Panc1 (cell line): ENCODE results near the gene SETD5.

Experiments used
- CTCF ChIP-seq: fragments of 450-650 bp; IDR thresholded peaks from 2 replicates; pipeline ENCODE4 v1.5.1; 2017; ENCODE audit warnings: mild to moderate bottlenecking
- POLR2AphosphoS5 ChIP-seq: IDR thresholded peaks from 2 replicates; pipeline ENCODE4 v1.6.1; 2012; ENCODE audit warnings: mild to moderate bottlenecking, low read depth, low read length, moderate library complexity
- SIN3A ChIP-seq: IDR thresholded peaks from 2 replicates; pipeline ENCODE4 v1.6.1; 2012; ENCODE audit warnings: low read depth, mild to moderate bottlenecking, low read length, moderate library complexity, borderline replicate concordance; ENCODE audit not compliant: insufficient read depth

- TF ChIP-seq POLR2AphosphoS5 (no peak), CTCF (no peak), SIN3A (no peak)
These were observed 44.2 kb downstream of the SETD5 start for GRCh38 chr3:9441501-9442221.
